Keratinocyte (primary cell): ENCODE measurements around the gene HERC5. TPM values are rescaled to one million over a fixed set of nuclear protein-coding genes. Genes with fewer than 3 reads are reported as not detected.
A peak's percentile ranks its signal among the peaks of the same experiment; 100 is the strongest.

Experiments used
- DNase-seq: peaks from one replicate; pipeline ENCODE4 v3.0.0-alpha.2; 2011; ENCODE audit warnings: low read depth, missing footprints, low spot score
- FAIRE-seq: peaks from 2 replicates; lab custom pipeline; 2011; peaks lifted over from hg19 to GRCh38; lab: Jason Lieb, UNC
- H2AFZ ChIP-seq: 2 replicates; pipeline ENCODE4 v1.6.0; 2012; ENCODE audit warnings: low read length, control low read depth, inconsistent platforms; ENCODE audit not compliant: control insufficient read depth
- H3K27ac ChIP-seq: 2 replicates; pipeline ENCODE4 v1.5.1; 2011; ENCODE audit warnings: low read length; ENCODE audit not compliant: control insufficient read depth, insufficient read depth
- H3K27me3 ChIP-seq: 3 replicates; pipeline ENCODE4 v1.6.0; 2011; ENCODE audit warnings: low read length; ENCODE audit not compliant: control insufficient read depth, insufficient read depth; ENCODE audit errors: extremely low read depth
- H3K36me3 ChIP-seq, 2 experiments: 2 replicates in 1 of 2; 3 replicates in 1 of 2; pipeline ENCODE4 v1.5.1; 2011; ENCODE audit warnings: low read length in 2 of 2, mild to moderate bottlenecking in 1 of 2; ENCODE audit not compliant: control insufficient read depth in 2 of 2, insufficient read depth in 2 of 2; ENCODE audit errors: extremely low read depth in 1 of 2
- H3K4me1 ChIP-seq: 3 replicates; pipeline ENCODE4 v1.5.1; 2011; ENCODE audit warnings: low read length; ENCODE audit not compliant: control insufficient read depth, insufficient read depth; ENCODE audit errors: extremely low read depth
- H3K4me2 ChIP-seq: 3 replicates; pipeline ENCODE4 v1.6.0; 2011; ENCODE audit warnings: low read depth, low read length; ENCODE audit not compliant: control insufficient read depth, insufficient read depth; ENCODE audit errors: extremely low read depth
- H3K4me3 ChIP-seq, 3 experiments: fragments of 200-600 bp in 1 of 3; sonication (generic) in 1 of 3; 2 replicates in 2 of 3; 3 replicates in 1 of 3; pipeline ENCODE4 v1.5.1; 2011 to 2016; ENCODE audit warnings: low read length in 3 of 3, mild to moderate bottlenecking in 3 of 3, control low read depth in 2 of 3, inconsistent platforms in 1 of 3, low read depth in 1 of 3, mixed read lengths in 1 of 3, mixed run types in 1 of 3, moderate library complexity in 1 of 3; ENCODE audit not compliant: control insufficient read depth in 2 of 3, insufficient read depth in 2 of 3; ENCODE audit errors: extremely low read depth in 1 of 3
- H3K79me2 ChIP-seq: 2 replicates; pipeline ENCODE4 v1.6.0; 2012; ENCODE audit warnings: low read length; ENCODE audit not compliant: control insufficient read depth, insufficient read depth
- H3K9ac ChIP-seq: 3 replicates; pipeline ENCODE4 v1.6.0; 2011; ENCODE audit warnings: low read length; ENCODE audit not compliant: control insufficient read depth, insufficient read depth; ENCODE audit errors: extremely low read depth
- H3K9me1 ChIP-seq: 3 replicates; pipeline ENCODE4 v1.6.0; 2011; ENCODE audit warnings: low read length; ENCODE audit not compliant: control insufficient read depth, insufficient read depth; ENCODE audit errors: extremely low read depth
- H3K9me3 ChIP-seq: 2 replicates; pipeline ENCODE4 v1.5.1; 2012; ENCODE audit warnings: low read depth, low read length; ENCODE audit not compliant: control insufficient read depth
- H4K20me1 ChIP-seq: 3 replicates; pipeline ENCODE4 v1.6.0; 2011; ENCODE audit warnings: low read length; ENCODE audit not compliant: control insufficient read depth, insufficient read depth; ENCODE audit errors: extremely low read depth
- CTCF ChIP-seq, 3 experiments: IDR thresholded peaks in 1 of 3; conservative IDR thresholded peaks in 1 of 3; optimal IDR thresholded peaks in 1 of 3; 2 replicates in 2 of 3; 3 replicates in 1 of 3; pipeline versions ENCODE3 to v1.5.1; 2011; ENCODE audit warnings: low read length in 3 of 3, mild to moderate bottlenecking in 3 of 3, moderate library complexity in 2 of 3, control low read depth in 1 of 3, inconsistent platforms in 1 of 3; ENCODE audit not compliant: insufficient read depth in 2 of 3; ENCODE audit errors: extremely low read depth in 1 of 3
- EZH2 ChIP-seq: IDR thresholded peaks from one replicate; pipeline ENCODE4 v1.6.1; 2012; ENCODE audit warnings: inconsistent platforms, mild to moderate bottlenecking, low read length, moderate library complexity
- dilution Hi-C: fragments of 300-500 bp; cut with MboI; formaldehyde crosslinking; loops from one replicate; pipeline ENCODE4 v1.7.0; 2020; ENCODE audit warnings: low sequenced_read_pairs; ENCODE audit not compliant: extremely low pct_ligation_motif_present
- polyA plus RNA-seq, 5 experiments: library from polyadenylated mRNA; depleted of rRNA in 3 of 5; stranded (reverse) in 3 of 5; stranded (forward) in 1 of 5; unstranded in 1 of 5; fragments of >200 nt; gene quantifications; 1 replicate in 1 of 5; 2 replicates in 3 of 5; 3 replicates in 1 of 5; pipeline versions ENCODE4 v1.2.1 to v1.2.3, GENCODE V29; 2011 to 2012; ENCODE audit warnings: missing spikeins in 2 of 5, low read depth in 1 of 5, low replicate concordance in 1 of 5

The HERC5 gene
- polyA plus RNA-seq, 1 donor (not counting 4 experiments of a cell fraction or from before 2014, with no cell fraction given), result 3.4 TPM

GRCh38 chr4:88422403-88422802 is 34.5 kb upstream of the HERC5 start:
- H3K36me3 ChIP-seq, result peaks cover 0 to 4% of the 10 kb centered on the region in 2 experiments
- H3K27ac ChIP-seq, result no peak overlapping the region
- no peak overlapping the region for H3K4me2 ChIP-seq
- no peak overlapping the region for H3K9ac ChIP-seq
- no peaks in the 10 kb centered on the region for H3K4me1 ChIP-seq
- TF ChIP-seq EZH2 (no peak), CTCF (optimal IDR thresholded peaks at IDR 0.05 in 1 of 3, IDR thresholded peaks at IDR 0.05 in 1 of 3, conservative IDR thresholded peaks at IDR 0.05 in 1 of 3; ENCODE audit: extremely low read depth in 1 of 3, insufficient read depth in 2 of 3, low read length in 3 of 3) (no peak)
- no peaks in the 10 kb centered on the region for H3K27me3 ChIP-seq
- dilution Hi-C loops, result no loop called here
- H3K79me2 ChIP-seq, result no peaks in the 10 kb centered on the region
- FAIRE-seq, result no peak
- H3K4me3 ChIP-seq, result no peak overlapping the region
- H3K9me1 ChIP-seq, result no peaks in the 10 kb centered on the region
- no peaks in the 10 kb centered on the region for H4K20me1 ChIP-seq
- no peaks in the 10 kb centered on the region for H3K9me3 ChIP-seq
- H2AFZ ChIP-seq, result no peak overlapping the region
- no peak for DNase-seq

GRCh38 chr4:88429401-88429800 is 27.5 kb upstream of the HERC5 start:
- no peaks in the 10 kb centered on the region for H3K27me3 ChIP-seq
- no peak overlapping the region for H3K27ac ChIP-seq
- H3K4me3 ChIP-seq, result no peak overlapping the region
- no peak overlapping the region for H3K4me2 ChIP-seq
- H3K9me1 ChIP-seq, result no peaks in the 10 kb centered on the region
- FAIRE-seq (peak; percentile 5), DNase-seq (no peak)
- no peak for TF ChIP-seq CTCF (optimal IDR thresholded peaks at IDR 0.05 in 1 of 3, IDR thresholded peaks at IDR 0.05 in 1 of 3, conservative IDR thresholded peaks at IDR 0.05 in 1 of 3; ENCODE audit: extremely low read depth in 1 of 3, insufficient read depth in 2 of 3, low read length in 3 of 3)
- TF ChIP-seq EZH2, result no peak
- dilution Hi-C loops, result no loop called here
- no peak overlapping the region for H3K9ac ChIP-seq
- H3K4me1 ChIP-seq, result no peaks in the 10 kb centered on the region
- no peak overlapping the region for H2AFZ ChIP-seq
- peaks cover 0 to 2% of the 10 kb centered on the region in 2 experiments for H3K36me3 ChIP-seq
- H3K79me2 ChIP-seq, result no peaks in the 10 kb centered on the region
- no peaks in the 10 kb centered on the region for H3K9me3 ChIP-seq
- no peaks in the 10 kb centered on the region for H4K20me1 ChIP-seq
